GM21529 (cell line): ENCODE measurements around the gene PMM2.
"Not testable (repeated sequence)": the region's sequence is repeated elsewhere in the genome, so short reads cannot be mapped to it uniquely, and the experiment has no call there.

Experiments
- ATAC-seq: cut with Tn5 transposase; IDR thresholded peaks from one replicate; pipeline ENCODE4 v1.9.1; 2021; ENCODE audit not compliant: unreplicated experiment

Gene PMM2

DNA sequence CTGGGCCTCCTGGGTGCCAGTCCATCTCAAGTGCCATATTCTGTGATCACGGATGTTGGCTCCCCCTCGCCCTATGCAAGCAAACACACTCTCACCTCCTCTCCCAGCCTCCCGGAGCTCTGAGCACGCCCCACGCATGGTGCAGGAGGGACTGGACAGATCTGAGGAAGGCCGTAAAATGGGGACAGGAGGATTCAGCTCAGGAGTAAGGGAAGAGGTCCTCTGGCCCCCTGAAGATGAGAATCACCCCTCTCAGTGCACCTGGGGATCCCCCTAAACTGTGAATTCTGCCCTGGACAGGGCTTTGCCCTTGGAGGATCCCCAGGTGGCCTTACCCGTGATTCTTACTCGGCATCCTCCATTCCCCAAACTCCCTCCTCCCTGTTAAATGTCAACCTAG is 15.8 kb upstream of the PMM2 start:
- no peak for ATAC-seq

DNA sequence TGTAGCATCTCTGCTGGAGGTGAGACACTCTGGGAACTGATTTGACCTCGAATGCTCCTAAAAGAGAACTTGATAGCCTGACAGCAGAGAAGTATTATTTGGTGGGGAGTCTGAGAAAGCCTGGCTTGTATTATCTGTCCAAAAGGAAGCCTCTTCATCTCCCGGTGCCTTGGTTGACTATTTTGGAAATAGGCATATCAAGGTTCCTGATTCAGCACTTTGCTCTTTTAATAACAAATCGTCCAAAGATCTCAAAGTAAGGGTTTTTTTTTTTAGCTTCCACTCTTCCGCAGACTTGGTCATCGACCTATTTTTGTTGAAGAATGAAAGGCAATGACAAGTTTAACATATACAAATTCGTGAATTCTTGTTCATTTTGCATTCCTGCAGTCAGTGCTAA is 15.0 kb upstream of the PMM2 start:
- ATAC-seq: no peak

DNA sequence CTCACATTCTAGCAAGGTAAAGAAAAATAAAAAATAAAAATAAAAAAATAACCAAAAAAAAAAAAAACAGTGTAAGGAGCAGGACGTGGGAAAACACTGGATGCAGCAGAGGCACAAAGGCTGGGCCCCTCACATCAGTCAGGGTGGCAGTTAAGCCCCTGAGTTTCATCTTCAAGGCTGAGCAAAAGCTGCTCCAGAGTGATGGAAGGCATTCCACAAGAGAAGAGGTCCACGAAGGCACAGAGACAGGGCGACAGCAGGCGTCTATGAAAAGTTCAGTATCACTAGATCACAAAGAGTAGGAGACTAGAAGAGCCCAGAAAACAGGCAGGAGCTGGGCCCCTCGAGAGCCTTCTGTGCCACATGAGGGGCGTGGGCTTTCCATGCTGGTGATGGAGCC is 12.2 kb upstream of the PMM2 start:
- no peak for ATAC-seq

DNA sequence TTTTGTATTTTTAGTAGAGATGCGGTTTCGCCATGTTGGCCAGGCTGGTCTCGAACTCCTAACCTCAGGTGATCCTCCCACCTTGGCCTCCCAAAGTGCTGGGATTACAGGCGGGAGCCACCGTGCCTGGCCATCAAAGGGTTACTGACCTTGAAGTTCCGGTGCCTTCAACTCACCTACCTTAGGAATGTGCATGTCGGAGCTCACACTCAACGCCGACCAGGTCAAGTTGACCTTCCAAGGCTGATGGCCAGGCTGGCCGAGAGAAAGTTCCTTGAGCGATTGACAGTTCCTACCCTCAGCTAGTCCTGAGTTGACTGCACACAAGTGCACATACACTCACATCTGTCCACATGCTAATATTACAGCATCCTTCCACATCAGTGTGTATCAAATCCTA is 11.3 kb upstream of the PMM2 start:
- ATAC-seq: not testable (repeated sequence)

DNA sequence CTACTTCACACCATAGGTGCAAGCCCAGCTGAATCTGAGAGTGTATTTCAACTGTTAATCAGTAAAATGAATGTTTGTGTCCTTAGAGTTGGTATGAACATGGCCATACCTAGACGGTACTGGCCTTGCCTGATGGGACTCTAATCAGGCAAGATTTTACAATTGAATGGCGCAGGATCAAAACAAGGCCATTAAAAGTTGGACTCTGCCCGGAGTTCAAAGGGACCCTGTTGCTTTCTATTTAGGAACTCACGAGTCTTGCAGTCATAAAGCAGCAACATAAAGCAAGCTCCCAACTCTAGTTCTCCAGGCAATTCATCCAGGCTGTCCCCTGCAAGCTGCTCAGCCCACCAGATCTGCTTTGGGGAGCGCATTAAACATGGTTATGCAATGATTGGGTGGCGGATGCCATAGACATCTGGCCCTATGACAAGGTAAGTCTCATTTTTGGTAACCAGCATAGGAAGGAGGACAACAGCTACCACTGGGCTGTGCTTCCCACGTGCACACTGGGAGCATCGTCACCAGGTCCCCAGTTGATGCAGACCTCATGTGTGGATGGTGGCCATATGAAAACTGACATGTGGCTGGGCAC is 9.0 kb upstream of the PMM2 start:
- ATAC-seq: no peak

DNA sequence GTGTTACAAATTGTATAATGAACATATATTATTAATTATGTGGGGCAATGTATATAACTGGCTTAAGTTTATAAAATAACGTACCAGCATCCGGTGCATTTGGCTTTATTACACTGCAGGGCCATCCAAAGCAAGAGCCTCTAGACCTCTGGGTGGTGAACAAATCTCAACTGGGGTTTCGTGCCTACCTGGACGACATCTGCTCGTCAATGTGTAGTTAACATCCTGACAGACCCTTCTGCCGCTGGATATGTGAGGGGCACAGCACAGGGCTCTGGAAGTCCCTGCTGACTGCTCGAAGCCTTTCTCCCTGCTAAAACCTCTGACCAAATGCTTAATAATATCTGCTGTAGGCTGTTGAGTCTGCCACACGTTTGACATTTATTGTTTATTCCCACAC is 2.5 kb upstream of the PMM2 start:
- ATAC-seq: no peak

DNA sequence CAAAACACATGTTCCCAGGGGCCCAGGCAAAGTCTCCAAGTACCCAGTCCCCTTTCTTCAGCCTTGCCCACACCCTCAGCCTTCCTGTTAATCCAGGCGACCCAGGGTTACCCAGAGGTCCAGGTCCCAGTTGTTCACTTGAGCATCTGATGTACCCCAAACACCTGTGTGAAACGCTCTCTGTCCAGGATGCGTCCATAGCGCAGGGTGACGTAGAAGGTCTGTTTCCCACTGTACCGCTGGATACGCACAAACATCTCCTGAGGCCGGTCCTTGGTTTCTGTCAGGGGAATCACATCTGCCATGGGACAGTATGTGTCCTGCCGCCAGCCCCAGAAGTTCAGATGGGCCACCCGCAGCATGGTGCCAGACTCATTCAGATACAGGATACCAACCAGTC is 1.8 kb upstream of the PMM2 start:
- ATAC-seq: no peak

DNA sequence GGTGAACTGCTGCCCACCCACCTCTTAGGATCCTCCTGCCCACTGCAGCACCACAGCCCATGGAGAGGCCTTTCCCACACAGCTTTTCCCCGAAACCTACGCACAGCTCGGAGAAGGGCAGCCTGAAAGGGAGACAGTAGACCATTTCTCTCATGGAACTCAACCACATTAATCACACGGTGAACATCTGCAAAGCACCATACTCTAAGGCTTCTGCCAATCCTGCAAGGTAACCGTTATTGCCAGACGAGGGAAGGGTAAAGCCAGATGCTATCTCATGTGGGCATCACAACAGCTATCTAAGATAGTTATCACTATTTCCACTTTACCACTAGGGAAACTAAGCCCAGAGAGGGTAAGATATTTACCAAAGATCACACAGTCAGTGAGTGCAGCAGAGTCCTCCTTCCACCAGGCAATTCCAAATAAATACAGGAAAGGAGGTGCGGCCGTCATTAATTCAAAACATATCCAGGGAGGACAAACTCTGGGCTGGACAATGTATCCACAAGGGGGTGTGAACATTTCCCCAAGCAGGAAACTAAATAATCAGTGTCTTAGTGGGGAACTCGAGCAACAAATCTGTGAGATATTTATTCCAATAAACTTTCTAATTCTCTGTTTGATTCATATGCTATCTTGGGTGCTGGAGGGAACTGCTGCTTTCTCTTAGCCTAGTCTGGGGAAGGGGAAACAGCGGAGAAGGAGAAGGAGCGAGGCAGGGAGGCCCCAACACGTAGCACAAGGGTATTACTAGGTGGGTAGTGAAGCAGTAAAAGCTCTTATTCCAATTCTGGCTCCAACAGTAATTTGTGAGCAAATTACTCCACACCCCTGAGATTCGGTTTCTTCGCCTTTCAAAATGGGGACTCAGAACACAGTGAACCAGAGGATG is 923 bp upstream of the PMM2 start:
- ATAC-seq: no peak

DNA sequence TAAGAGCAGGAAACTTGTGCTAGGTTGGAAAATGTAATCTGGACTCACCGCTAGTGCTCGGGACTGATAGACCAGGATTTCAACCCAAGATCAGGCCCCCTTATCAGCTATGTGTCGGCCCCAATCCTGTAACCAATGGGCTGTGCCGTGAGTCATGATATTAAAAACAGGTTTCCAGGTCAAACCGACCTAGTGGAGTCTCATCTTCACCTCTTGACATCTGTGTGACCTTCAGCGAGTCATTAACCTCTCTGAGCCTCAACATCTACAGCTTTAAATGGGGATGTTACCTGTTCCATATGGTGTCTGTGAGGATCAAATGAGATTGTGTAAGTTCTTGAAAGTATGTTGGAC is 512 bp downstream of the PMM2 start:
- ATAC-seq: peak; percentile 2

DNA sequence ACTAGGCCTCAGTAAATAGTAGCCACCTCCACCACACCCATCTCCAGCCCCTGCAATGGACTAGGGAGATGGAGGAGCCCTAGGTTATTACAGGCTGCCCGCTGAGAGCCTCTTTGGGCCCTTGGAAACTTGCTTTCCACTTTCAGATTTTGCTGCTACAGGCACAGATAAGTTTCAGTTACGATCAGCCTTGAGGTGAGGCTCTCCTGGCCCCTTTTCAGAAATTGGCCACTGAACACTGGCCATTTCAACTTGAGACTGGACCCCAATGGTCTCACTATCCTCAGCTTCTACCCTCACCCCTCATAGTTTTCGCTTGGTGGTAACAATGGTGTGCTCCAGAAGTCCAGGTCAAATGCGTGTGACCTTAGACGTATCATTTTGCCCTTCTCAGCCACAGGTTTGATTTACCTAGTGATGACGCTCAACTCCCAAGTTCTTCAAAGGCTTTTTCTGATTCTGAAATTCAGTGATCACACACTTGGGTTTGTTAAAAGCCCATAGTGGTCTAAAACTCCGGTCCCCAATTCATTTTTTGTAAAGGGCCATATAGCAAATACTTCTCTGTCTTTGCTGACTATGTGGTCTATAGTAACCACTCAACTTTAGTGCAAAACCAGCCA is 1.0 kb downstream of the PMM2 start:
- ATAC-seq: no peak

DNA sequence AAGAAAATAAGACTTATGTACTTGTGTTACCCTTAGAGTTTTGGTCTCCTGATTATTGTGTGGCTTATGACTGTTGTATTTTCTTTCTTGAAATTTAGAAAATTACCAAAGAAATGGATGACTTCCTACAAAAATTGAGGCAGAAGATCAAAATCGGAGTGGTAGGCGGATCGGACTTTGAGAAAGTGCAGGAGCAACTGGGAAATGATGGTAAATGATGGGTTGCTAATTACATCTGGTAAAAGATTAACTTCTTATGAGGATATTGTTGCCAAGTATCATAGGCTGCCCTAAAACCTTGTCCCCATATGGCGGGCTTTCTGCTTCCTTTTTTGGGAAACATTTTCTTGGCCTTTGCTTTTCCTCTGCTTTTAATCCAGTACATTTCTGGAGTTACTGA is 4.1 kb downstream of the PMM2 start:
- ATAC-seq: no peak

DNA sequence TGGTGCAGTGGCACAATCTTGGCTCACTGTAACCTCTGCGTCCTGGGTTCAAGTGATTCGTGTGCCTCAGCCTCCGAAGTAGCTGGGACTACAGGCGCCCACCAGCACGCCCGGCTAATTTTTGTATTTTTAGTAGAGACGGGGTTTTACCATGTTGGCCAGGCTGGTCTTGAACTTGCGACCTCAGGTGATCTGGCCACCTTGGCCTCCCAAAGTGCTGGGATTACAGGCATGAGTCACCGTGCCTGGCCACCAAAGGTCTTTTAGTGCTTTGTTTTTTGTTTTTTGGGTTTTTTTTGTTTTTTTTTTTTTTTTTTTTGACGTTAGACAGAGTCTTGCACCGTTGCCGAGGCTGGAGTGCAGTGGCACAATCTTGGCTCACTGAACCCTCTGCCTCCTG is 6.1 kb downstream of the PMM2 start:
- ATAC-seq: not testable (repeated sequence)

DNA sequence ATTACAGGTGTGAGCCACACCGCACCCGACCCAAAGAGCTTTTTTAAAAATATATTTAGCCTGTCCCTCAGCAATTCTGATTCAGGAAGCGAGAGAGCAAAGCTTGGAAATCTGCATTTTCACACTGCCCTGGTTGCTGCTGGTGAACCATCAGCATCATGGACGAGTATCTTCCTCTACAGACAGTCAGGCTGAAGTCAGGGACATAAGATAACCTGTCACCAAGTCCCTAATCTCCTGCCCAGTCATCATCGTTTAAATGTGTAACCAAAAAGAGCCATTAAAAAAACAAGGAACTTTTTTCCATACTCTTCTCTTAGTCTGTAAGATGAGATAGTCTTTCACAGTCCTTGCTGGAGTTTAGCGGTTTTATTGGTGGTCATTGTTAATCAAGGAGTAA is 6.7 kb downstream of the PMM2 start:
- ATAC-seq: no peak

DNA sequence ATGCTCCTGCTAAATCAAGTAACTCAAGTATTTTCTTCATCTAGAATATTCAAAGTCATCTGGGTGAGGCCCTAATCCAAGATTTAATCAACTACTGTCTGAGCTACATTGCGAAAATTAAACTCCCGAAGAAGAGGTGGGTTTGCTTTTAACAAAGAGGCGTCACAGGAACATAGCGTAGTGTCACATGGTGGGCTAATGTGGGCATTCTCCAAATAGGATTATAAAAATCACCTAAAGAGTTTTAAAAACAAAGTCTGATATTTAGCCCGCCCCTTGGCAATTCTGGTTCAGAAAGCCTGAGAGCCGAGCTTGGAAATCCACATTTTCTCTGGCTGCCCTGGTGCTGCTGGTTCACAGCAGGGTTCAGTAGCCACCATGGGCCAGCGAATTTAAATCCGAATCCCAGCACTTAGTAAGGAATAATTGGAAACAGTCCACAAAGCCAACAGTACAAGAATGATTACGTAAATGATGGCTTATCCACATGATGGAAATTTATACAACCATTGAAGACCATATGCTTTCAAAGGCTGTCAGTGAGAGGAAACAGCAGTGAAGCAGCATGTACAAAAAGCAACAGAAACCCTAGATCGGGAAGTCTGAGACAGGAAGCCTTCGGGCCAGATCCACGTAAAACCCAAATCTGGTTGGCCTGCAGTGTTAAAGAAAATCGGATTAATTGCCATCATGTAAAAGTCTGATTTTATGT is 8.8 kb downstream of the PMM2 start:
- ATAC-seq: no peak

DNA sequence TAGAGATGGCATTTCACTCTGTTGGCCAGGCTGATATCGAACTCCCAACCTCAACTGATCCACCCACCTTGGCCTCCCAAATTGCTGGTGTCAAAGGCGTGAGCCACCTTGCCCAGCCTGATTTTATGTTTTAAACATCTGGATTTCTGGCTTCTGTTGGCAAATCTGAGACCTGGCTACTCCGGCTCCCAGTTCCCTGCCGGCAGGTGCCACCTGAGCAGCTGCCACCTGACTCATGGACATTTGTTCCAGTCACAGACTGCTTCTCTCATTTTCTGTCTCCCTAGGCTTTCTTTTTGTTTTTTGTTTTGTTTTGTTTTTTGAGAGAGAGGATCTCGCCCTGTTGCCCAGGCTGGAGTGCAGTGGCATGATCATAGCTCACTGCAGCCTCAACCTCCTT is 9.6 kb downstream of the PMM2 start:
- ATAC-seq: no peak

DNA sequence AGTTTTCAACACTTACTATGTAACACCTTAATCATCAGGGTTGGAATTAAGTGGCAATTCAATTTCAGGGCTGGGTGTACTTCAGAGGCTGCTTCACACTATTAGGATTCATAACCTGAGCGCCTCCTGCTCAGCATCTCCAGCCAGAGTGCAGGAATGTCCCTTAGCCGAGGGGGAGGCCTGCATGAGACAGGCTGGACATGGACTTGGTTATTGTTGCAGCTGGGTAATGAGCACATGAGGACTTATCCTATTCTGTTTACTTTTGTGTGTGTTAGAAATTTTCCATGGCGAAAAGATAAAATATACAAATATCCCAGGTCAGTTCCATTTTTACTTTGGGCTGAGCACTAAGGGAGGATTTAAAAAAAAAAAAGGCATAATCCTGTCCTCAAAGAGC is 10.4 kb downstream of the PMM2 start:
- ATAC-seq: no peak

DNA sequence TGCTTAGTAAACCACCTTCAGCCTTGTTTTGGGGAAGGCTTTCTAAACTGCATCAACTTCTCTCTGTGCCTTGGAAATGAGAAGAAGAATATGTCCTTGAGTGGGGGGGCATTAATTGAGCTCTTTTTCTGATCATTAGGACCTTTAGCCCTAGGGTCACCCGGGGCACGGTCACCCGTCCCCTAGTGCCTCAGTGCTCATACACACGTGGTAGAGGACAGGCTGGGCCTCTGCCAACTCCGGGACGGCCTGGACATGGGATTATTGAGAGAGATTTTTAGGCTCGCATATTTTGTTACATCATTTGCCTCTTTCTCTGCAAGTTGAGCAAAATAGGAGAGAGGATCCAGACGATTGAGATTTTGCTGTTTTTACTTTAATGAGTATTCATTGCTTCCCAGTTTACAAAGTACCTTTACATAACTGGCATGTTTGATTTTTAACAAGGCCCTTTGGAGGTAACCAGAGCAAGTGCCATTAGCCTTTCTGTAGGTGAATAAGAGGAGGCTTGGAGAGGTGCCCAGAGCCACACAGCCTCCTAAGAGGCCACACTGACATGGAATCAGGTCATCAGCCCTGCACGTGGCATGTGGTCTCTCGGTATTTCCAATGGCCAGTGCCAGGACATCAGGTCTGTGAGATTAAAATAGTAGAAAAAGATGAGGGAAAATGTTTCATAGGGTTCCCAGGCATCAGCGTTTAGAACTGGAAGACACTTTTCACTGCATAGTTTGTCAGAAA is 11.1 kb downstream of the PMM2 start:
- ATAC-seq: no peak

DNA sequence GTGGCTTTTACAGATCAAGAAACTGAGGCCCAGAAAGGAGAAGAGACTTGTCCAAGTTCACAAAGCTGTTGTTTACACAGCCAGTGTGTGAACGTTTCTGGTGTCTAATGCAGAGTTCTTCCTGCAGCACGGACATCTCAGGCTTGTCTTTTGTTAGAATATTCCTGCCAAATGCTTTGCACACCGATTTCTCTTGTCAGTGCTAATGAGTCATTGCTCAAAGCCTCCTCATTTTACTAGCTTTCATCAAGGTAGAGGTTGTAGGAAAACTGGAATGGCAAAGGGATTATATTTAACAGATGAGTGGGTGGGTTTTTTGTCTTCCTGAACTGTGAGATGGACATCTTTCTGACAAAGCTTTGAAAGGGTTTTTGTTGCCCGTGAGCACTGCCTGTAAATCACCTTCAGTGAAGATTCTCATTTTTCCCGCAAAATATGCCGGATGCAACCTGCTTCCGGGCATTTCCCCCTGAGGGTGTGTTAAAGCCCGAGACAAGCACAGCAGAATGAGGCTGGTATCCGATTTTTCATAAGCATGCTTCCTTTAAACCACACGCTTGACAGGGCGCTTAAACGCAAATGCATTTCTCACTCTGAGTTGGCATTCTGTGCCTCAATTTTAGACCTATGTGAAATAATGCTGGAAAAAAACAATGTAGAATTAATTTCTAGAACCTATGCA is 14.7 kb downstream of the PMM2 start:
- no peak for ATAC-seq

DNA sequence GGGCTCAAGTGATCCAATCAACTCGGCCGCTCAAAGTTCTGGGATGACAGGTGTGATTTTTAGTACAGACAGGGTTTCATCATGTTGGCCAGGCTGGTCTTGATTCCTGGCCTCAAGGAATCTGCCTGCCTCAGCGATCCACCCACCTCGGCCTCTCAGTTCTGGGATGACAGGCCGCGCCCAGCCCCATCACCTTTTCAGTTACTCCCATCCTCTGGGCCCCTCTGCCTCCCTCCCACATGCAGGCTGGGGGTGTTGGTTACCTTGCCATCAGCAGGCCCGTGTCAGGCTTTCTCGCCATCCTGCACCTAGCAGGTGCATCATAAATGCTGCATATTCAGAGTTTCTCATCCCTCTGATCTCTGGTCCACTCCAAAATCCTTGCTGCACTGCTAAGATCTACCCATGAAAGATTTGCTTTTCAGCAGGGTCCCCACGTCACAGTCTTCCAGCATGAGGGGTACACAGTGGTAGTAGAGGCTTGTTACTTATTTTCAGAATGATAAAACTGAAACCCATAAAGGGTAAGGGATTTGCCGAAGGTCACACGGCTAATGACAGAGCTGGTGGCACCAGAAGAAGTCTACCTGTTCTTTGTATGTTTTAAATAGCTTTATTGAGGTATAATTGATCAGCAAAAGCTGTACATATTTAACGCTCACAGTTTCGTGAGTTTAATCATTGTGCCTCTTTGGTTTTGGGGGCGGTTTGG is 16.6 kb downstream of the PMM2 start:
- ATAC-seq: no peak
